ENCODE measurements around the gene OSM. TPM values are rescaled to one million over a fixed set of nuclear protein-coding genes. Genes with fewer than 3 reads are reported as not detected.

Gene OSM
- total and polyA plus RNA-seq, 2 experiments from 2014 or later, result 1.5 TPM; not detected in 1

DNA sequence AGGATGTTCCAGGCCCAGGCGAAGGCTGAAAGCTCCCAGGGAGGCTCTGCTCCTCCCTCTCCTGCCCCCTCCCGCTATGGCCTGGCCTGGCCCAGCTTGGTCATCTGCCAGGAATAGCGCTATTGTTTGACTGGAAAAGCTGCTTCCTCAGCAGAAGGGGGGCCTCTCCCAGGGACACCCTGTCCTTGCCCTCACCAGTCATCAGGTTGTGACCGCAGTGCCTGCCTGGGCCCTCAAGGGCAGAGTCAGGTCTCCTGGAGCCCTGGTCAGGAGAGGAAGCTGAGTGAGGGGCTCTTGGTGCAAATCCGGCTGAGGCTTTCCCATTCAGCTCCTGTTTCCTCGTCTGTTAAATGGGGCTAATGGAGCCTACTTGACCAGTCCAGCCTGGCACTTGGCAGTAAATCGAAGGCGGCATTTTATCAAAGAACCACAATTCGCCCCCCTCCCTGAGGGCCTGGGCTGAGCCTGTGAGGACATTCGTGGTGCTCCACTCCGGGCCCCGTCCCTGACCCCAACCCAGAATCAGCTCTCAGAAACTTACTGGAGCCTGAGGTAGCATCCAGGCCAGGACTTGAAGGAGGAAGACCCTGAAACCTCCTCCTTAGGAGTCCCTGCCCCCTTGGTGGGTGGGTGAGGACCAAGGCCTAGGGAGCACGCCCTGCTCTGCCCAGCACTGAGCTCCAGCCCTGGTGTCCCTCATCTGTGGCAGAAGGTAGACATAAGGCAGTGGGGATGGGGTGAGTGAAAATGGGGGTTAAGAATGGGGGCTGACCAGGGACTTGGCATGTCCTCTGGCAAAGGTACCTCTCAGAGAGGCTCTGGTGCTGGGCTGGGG lies 24.6 kb upstream of the OSM start:
- Histone ChIP-seq H3K4me2 (peak overlapping the region; percentile 97), H3K4me3 (no peak overlapping the region), H3K27ac (peak overlapping the region; percentile 79), H3K27me3 (no peaks in the 10 kb centered on the region), H3K4me1 (ENCODE audit: insufficient read depth) (peaks cover 10% of the 10 kb centered on the region), H2AFZ (no peak overlapping the region), H4K20me1 (ENCODE audit: insufficient read depth, poor library complexity, severe bottlenecking) (no peaks in the 10 kb centered on the region), H3K79me2 (no peaks in the 10 kb centered on the region), H3K9me3 (ENCODE audit: low read depth) (no peaks in the 10 kb centered on the region), H3K36me3 (replicated peaks; ENCODE audit: insufficient read depth, low read depth) (no peaks in the 10 kb centered on the region), H3K9me2 (replicated peaks; ENCODE audit: insufficient read depth) (no peaks in the 10 kb centered on the region)
- no peak for TF ChIP-seq EZH2phosphoT487 (IDR thresholded peaks at IDR 0.05; ENCODE audit: low read depth, severe bottlenecking, unreplicated experiment)
- TF ChIP-seq EZH2 (IDR thresholded peaks at IDR 0.05; ENCODE audit: borderline replicate concordance), result no peak
- TF ChIP-seq, protein P1, sequence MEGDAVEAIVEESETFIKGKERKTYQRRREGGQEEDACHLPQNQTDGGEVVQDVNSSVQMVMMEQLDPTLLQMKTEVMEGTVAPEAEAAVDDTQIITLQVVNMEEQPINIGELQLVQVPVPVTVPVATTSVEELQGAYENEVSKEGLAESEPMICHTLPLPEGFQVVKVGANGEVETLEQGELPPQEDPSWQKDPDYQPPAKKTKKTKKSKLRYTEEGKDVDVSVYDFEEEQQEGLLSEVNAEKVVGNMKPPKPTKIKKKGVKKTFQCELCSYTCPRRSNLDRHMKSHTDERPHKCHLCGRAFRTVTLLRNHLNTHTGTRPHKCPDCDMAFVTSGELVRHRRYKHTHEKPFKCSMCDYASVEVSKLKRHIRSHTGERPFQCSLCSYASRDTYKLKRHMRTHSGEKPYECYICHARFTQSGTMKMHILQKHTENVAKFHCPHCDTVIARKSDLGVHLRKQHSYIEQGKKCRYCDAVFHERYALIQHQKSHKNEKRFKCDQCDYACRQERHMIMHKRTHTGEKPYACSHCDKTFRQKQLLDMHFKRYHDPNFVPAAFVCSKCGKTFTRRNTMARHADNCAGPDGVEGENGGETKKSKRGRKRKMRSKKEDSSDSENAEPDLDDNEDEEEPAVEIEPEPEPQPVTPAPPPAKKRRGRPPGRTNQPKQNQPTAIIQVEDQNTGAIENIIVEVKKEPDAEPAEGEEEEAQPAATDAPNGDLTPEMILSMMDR (IDR thresholded peaks at IDR 0.05; ENCODE audit: poor library complexity), result no peak
- DNase-seq (ENCODE audit: low spot score), result peak; percentile 79
- 85% methylated on average over 13 of the region's 13 CpGs for WGBS (ENCODE audit: low lambda C conversion rate, missing lambda C conversion rate)

DNA sequence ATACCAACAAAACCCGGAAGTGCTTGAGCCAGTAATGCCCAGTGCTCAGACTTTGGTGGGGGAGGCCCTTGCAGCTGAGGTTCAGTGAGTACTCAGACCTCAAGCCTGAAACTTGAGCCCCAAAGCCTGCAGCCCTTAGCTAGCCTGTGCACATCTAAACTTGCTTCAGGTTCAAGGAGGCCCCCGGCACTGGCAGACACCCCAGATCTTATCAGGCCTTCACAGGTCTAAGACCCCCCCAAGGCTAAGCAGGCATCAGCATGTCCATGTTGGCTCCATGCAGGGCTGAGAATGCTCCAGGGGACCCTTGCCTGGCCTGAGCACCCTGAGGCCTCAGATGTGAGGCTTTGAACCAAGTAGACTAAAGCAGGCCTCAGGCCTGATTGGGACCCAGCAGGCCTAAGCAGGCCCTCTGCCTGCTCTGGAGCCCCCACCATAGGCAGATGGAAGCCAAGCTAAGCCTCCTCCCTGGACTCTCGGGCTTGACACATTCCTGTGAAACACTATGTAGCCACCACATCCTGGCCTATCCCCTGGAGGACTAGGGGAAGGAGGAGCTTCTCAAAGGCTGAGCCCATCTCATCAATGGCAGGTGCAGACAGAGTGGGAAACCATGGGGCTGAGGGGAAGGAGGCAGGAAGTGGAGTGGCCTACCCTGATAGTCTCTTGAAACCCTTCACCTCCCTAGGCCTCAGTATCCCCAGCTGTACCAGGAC lies 23.8 kb upstream of the OSM start:
- H3K36me3 ChIP-seq (replicated peaks; ENCODE audit: insufficient read depth, low read depth), result no peaks in the 10 kb centered on the region
- no peak for TF ChIP-seq EZH2phosphoT487 (IDR thresholded peaks at IDR 0.05; ENCODE audit: low read depth, severe bottlenecking, unreplicated experiment)
- TF ChIP-seq, protein P1 (IDR thresholded peaks at IDR 0.05; ENCODE audit: poor library complexity), result no peak

DNA sequence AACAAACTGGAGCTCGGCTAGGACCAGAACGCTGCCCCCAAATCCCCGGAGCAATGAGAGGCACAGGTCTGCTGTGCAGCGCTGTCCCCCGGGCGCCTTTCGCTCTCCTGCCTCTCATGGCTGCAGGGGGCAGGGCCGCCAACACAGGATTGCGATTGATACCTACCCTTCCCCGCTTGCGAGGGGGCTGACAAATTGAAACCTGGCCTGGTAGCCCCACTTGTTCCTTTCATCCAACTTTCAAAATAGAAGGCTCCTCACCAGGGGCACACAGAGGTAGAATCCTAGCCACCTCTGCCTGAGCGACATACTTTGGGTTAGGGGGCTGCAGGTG lies 23.3 kb upstream of the OSM start:
- Histone ChIP-seq H3K9me2 (replicated peaks; ENCODE audit: insufficient read depth) (no peaks in the 10 kb centered on the region), H3K4me3 (no peak overlapping the region), H4K20me1 (ENCODE audit: insufficient read depth, poor library complexity, severe bottlenecking) (no peaks in the 10 kb centered on the region), H3K36me3 (replicated peaks; ENCODE audit: insufficient read depth, low read depth) (no peaks in the 10 kb centered on the region), H3K9me3 (ENCODE audit: low read depth) (no peaks in the 10 kb centered on the region), H3K27ac (peak overlapping the region; percentile 79), H3K4me1 (ENCODE audit: insufficient read depth) (peaks cover 10% of the 10 kb centered on the region), H2AFZ (no peak overlapping the region), H3K4me2 (peak overlapping the region; percentile 97), H3K27me3 (no peaks in the 10 kb centered on the region), H3K79me2 (no peaks in the 10 kb centered on the region)
- WGBS (ENCODE audit: low lambda C conversion rate, missing lambda C conversion rate), result 20% methylated on average over 12 of the region's 12 CpGs
- TF ChIP-seq, protein P1 (IDR thresholded peaks at IDR 0.05; ENCODE audit: poor library complexity), result no peak
- TF ChIP-seq EZH2phosphoT487 (IDR thresholded peaks at IDR 0.05; ENCODE audit: low read depth, severe bottlenecking, unreplicated experiment) (no peak), EZH2 (IDR thresholded peaks at IDR 0.05; ENCODE audit: borderline replicate concordance) (no peak)
- no peak for DNase-seq (ENCODE audit: low spot score)

More for the DNA sequence above, 23.8 kb upstream of the OSM start:
- peak overlapping the region; percentile 97 for H3K4me2 ChIP-seq
- H3K79me2 ChIP-seq, result no peaks in the 10 kb centered on the region
- peaks cover 10% of the 10 kb centered on the region for H3K4me1 ChIP-seq (ENCODE audit: insufficient read depth)
- 65% methylated on average over 3 of the region's 3 CpGs for WGBS (ENCODE audit: low lambda C conversion rate, missing lambda C conversion rate)
- H3K27me3 ChIP-seq, result no peaks in the 10 kb centered on the region
- no peak overlapping the region for H2AFZ ChIP-seq
- no peaks in the 10 kb centered on the region for H3K9me2 ChIP-seq (replicated peaks; ENCODE audit: insufficient read depth)
- no peak overlapping the region for H3K4me3 ChIP-seq
- H3K9me3 ChIP-seq (ENCODE audit: low read depth), result no peaks in the 10 kb centered on the region
- no peak for DNase-seq (ENCODE audit: low spot score)
- H4K20me1 ChIP-seq (ENCODE audit: insufficient read depth, poor library complexity, severe bottlenecking), result no peaks in the 10 kb centered on the region
- H3K27ac ChIP-seq, result peak overlapping the region; percentile 79

Measured in hepatocyte (in vitro differentiated cells).